EL (cell line): ENCODE measurements around the gene ZC3HAV1.

ENCODE experiments used
- DNase-seq: peaks from one replicate; pipeline ENCODE4 v3.0.0-alpha.2; 2016

ZC3HAV1 gene

DNA sequence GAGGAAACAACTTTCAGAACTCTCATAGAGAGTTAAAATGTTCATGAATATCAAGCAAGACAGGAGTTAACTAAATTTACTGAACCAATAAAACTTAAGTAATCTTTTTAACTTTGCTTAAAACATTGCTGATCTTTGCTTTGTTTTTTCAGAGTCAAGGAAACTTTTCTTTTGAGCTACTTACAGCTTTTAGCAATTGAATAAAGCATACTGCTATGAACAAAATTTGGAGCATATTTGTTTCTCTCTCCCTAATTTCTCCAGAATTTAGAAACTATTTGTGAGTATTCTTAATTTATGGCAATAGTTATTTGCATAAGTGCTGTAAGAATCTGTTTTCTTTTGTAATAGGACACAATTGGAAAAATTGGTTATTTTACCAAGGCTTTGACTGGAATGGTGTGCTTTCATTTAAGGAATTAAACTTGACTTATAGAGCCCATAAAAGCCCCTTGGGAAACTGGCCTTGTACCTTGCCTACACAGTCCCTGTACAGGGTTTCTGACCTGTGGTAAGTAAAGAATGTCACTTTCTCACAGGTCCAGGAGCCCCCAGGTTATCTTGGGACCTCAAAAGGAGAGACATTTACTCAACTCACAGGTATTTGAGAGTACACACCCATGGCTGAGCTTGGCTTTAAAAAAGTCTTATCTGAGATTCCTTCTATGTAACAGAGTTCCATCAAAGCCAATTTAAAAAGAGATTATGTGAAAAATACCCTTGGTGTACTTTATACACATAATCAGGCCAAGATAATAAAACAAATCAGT, 105.0 kb downstream of the ZC3HAV1 start:
- DNase-seq = no peak

DNA sequence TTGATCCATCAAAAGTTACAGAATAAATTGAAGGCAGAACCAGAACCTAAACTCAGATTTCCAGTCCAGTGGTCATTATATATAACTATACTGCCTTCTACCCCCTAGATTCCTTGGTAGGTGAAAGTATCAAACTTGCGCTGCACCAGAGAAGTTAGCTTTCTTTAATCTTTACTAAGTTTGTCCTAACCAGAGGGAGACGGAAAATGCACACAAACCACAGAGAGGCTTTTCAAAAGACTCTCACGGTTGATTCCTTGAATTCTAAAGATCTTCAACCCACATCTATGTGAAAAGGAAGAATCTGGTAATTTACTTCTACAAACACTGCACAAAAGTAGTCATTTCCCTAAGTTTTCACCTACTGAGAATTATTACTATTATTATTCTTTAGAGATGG, 110.1 kb downstream of the ZC3HAV1 start:
- DNase-seq = no peak
